Epithelial cell of umbilical artery (primary cell): ENCODE measurements around the gene TBL3. TPM values are rescaled to one million over a fixed set of nuclear protein-coding genes. Genes with fewer than 3 reads are reported as not detected.

Experiments used
- total RNA-seq: library from RNA; depleted of rRNA; stranded (reverse); fragments of >200 nt; gene quantifications from 2 replicates; pipeline ENCODE4 v1.2.3, GENCODE V29; 2014

Gene TBL3
- total RNA-seq = 56.5 and 105 TPM in 2 replicates

DNA sequence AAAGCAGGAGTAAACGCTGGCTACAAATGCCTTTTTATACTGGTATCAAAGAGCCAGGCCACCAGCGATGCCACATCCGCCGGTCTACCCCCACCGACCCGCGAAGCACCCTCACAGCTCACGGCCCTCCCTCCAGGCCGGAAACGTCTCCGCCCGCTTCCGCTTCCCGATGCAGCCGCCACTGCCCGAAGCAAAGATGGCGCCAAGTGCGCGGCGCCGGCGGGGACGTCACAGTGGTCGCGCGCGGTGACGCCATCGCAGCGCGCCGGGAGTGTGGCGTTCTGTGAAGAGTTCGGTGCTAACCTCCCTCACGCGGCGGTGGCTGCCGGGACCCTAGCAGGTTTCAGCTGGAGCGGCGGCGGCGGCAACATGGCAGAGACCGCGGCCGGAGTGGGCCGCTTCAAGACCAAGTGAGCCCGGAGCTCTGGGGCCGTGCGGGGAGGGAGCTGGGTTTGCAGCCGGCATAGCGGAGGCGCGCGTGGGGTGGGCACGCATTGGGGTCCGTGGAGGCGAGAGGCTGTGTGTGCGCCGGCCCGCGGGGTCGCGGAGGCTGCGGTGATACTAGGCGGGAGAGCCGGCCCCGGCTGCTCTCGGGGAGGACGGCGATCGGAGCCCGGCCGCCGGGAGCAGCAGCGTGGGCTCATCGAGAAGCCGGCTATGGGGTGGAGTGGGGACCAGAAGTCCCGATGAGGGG, at the start of gene TBL3:
Gene TBL3 (plus strand): TSS at position 258 of the 694 bp plus-strand sequence. CDS start 112 bp downstream, at position 370.

DNA sequence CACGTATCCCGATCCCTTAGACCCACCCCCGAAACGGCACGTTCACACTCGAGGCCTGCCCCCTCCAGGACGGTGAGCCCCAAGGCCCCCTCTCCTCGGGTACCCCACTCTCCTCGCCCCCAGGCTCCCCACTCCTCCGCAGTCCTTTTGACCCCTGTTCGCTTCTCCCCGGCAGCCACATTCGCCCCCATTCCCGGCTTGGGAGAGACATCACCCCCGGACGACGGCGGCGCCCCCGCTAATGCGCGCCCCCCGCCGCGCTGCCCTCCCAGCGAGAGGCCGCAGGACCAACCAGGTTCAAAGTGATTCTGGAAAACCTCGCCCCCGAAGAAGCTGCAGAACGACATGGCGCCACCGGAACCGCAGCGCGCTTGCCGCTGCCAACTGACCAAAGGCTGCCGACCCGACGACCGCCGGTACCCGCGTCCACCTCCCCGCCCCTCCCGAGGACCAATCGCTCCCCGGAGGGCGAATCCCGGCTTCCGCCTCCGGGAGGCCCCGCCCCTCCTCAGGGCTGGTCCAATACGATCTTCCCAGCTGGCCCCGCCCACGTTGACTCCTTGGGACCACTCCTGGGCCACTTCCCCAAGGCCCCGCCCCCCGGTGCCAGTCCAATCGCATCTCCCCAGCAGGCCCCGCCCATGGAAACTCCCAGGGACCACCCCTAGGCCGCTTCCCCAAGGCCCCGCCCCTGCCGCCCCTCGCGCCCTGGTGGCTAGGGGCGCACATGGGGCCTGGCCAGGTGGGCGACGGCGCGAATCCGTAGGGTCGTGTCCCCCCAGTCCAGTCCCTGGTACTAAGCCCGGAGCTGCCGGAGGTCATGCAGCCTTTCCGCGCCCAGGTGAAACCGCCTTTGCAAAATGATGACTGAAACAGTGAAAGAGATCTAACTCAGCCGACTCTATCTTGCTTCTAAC, 28.8 kb upstream of the TBL3 start, which contains the start of gene MSRB1:
Gene MSRB1 (minus strand): TSS at position 390 of the 917 bp plus-strand sequence. CDS start 43 bp downstream, at position 347.

DNA sequence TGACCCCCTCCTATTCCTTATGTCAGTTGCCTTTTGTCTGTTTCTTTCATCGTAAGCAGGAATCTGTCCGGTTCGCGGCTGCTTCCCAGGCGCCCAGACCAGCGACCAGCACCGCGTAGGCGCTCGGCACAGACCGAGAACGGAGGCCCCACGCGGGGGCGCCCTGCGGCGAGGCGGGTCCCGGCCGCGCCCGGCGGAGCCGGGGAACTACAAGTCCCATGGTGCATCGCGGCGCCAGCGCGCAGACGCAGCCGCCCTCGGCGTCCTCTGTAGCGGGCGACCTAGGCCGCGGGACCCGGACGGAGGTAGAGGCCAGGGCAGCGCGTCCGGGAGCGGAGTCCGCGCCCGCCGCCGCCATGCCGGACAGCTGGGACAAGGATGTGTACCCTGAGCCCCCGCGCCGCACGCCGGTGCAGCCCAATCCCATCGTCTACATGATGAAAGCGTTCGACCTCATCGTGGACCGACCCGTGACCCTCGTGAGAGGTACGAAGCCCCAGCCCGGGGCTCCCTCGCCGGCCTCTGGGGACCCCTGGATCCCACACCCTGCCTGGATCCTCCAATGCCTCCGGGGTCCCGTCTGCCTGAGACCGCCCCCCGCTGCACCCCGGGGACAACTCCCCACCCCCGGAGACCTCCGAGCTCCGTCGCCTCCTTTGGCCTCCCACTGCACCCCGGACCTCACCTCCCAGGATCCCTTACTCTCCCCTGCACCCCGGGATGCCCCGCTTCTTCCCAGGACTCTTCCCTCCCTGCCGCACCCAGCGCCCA, 12.4 kb upstream of the TBL3 start, which contains the start of gene NDUFB10:
Gene NDUFB10 (plus strand): TSS at position 270 of the 771 bp plus-strand sequence. CDS start 87 bp downstream, at position 357.

DNA sequence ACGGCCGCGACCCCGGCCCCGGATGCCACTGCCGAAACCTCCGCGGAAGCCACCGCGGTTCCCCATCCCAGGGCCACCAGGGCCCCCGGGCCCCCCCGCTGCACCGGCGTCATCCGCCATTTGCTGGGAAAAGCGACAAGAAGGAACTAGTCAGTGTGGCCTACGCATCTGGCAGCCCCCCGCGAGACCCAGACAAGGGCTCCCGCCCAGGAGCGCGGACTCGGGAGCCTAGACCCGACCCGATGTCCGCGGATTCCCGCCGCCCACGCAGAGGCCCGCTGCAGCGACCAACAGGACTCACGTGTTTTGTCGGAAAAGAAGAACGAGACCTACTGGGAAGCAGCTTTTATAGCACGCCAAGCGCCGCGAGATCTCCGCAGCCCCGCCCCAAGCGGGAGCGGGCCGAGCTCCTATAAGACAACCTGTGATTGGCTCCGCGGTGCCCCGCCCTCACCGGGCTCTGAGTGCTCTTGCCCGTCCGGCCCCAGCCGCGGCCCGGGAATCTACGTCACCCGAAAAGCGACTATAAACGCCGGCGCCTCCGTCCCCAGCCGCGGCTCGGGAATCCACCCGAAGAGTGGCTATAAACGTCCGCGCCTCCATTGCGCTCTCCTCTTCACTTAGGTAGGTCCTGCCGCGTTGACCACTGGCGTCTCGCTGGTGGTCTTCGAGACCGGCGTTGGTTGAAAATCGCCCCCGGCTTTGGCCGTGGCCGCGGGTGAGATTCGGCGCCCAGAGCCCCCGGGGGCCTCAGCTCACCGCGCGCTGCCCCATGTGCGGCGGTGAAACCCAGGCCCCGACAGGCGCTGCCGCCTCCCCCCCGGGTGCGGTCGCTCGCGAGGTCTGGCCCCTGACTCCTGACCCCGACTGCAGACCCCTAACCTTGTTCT, 7.1 kb upstream of the TBL3 start, which contains the start of gene RPS2:
Gene RPS2 (minus strand): TSS at position 321 of the 890 bp plus-strand sequence. CDS start 201 bp downstream, at position 120.

DNA sequence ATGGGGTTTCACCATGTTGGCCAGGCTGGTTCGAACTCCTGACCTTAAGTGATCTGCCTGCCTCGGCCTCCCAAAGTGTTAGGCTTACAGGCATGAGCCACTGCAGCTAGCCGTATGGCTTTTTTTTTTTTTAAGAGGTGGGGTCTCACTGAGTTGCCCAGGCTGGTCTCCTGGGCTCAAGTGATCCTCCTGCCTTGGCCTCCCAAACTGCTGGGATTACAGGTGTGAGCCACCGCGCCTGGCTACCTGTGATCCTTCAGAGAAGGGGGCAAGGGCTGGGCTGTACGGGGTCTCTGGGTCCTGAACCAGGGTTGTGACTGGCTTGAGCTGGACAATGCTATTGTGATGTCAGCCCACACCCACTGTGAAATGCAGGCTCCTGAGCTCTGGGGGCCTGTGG, 5.4 kb upstream of the TBL3 start, which contains the start of gene RNF151:
Gene RNF151 (plus strand): TSS at position 397 of the 400 bp plus-strand sequence. CDS start 26 bp downstream, outside the sequence.

DNA sequence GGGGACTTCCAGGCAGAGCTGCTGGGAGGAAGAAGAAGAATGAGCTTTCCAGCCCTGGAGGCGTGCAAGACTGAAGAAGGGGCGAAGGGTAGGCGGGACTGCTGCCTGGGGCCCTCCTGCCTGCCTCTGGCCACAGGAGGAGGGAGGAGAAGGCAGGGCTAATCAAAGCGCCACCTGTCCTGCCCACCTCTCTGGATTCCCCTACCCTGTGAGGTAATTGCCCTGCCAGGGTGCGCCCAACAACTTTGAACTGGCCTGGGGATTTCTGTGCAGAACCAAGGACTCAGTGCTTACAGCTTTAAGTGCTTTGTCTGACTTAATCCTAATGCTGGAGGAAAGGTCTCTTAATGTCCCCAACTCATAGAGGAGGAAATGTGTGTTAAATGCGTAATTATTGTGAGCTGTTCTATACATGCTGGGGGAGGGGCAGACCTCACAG, 9.6 kb downstream of the TBL3 start, which contains the start of gene NOXO1:
Gene NOXO1 (minus strand): TSS at position 72 of the 439 bp plus-strand sequence. CDS start 290 bp downstream, outside the sequence.

DNA sequence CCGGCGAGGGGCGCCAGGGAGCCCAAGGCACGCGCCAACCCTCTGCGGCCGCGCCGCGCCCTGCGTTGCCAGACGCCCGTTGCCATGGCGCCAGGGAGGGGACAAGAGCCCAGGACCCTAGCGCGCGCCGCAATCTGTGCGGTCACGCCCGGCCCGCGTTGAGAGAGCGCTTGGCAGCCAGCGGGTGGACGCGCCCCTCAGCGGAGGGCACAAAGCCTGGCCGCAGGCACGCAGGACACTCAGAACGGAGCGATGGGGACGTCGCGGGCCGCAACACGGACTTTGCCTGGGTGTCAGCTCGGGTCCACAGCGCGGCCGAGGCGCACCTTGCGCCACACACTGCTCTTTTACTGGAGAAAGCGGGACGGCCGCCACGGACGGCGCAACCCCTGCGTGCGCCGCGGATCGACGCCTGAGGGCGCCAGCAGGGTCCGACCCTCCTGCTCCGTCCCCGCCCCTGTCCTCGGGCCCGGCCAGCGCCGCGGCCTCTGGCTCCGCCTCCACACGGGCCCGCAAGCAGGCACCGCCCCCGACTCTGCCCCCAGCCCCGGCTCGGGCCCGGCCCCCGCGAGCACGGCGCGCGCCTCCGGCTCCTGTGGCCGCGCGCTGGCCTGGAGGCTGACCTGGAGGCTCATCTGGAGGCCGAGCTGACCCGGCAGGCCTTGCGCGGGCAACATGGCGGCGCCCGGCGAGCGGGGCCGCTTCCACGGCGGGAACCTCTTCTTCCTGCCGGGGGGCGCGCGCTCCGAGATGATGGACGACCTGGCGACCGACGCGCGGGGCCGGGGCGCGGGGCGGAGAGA, 11.9 kb downstream of the TBL3 start, which contains the start of gene GFER:
Gene GFER (plus strand): TSS at position 650 of the 803 bp plus-strand sequence. CDS start 26 bp downstream, at position 676.

DNA sequence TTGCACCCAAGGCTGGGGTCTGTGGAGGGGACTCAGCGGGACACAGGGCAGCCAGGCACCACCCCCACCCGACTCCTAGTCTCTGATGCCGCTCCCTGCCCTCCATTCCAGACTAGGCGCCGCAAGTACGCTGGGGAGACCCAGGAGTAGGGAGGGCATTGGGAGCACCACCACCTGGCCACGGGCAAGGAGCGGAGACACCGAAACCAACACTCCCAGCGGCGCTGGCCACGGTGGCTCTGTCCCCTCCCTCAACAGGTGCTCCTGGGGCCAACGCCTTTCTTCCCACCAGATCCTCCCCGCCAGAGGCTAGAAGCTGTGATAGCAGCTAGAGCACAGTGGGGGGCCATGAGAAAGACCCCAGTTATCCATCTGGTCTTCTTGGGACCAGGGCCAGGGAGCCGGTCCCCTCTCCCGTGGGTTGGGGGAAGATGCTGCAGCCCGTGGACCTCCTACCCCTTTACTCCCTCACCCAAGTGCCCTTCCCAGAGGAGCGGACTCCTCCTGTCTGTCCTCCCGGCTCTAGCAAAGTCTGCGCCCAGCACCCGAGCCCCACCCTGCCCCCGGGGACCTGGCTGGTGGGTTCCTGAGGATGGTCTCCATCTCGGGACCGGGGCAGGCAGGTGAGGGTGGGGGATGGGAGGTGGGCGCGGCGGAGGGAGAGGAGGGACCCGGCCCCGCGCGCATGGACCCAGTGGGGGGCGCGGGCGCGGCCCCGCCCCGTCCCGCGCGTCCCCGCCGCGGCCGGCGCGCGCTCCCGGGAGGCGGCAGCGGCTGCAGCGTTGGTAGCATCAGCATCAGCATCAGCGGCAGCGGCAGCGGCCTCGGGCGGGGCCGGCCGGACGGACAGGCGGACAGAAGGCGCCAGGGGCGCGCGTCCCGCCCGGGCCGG, 17.6 kb downstream of the TBL3 start, which contains the start of gene SYNGR3:
Gene SYNGR3 (plus strand): TSS at position 762 of the 892 bp plus-strand sequence. CDS start 133 bp downstream, outside the sequence.

DNA sequence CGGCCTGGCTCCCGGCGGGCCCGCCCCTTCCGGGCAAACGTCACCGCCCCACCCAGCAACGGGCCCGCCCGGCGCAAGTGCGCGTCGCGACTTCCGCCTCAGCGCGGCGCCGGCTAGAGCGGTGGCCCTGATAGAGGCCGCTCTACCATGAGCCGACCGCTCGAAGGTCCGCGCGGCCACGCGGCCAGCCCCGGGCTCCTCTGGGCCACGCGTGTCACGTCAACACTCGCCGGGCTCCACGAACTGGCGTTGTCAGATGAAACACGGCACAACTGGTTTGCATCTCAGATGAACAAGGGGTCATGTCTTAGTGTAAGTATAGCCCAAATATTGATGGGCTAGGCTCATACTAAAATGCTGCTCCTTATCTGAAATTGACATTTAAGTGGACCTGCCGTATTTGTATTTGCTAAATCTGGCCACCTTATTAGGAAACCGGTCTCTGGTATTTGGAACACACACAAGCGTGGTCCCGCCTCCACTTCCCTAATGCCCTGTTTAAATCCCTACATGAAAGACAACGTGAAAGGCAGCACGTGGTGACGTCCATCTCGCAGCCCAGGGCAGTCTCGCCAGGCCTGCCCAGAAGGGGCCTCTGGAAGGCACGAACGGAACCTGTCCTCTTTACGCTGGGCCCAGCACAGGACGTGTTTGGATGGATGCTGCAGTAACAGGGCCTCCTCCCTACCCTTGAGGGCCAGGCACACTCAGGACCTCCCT, 38.1 kb downstream of the TBL3 start, which contains the start of gene ZNF598:
Gene ZNF598 (minus strand): TSS at position 31 of the 720 bp plus-strand sequence.

DNA sequence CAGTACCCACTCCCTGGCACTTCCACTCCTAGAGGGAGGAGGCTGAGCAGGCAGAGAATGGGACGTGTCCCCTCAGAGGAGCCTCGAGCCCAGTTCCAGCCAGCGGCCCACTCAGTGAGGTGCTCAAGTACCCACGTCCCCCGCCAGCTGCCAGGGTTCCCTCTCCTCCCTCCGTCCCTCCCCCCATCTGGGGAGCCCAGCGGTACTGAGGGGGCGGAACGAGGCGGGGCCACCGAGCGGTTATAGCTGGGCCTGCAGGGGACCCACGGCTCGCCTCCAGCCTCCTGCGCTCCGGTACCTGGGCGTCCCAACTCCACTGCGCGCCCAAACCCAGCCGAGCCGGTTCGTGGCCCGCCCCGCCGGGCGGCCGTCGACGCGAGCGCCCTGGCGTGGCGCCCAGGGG, 47.7 kb downstream of the TBL3 start, which contains the start of gene NPW:
Gene NPW (plus strand): TSS at position 268 of the 403 bp plus-strand sequence.

DNA sequence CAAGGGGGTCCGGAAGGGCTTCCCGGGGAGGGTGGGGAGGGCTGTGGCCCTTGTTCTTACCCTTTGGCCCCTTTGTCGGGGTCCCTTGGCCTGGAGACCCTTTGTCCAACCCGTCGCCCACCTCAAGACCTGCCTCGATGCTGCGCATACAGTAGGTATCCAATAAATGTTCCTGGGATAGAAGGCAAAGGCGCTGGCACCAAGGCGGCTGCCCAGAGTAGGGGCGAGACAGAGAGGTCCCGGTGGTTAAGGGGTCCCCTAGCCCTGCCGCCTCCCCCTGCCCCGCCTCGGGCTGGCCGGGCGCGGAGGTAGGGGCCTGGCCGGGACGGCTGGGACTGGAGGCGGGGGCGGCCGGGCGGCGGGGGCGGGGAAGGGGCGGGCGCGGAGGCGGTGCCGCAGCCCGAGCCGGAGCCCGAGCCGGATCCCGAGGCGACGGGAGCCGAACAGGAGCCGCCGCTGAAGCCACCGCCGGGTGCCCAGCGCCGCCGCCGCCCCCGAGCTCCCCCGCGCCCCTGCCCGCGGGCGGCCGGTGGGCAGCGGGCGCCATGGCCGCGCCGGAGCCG, 54.7 kb downstream of the TBL3 start, which contains the start of gene NHERF2:
Gene NHERF2 (plus strand): TSS at position 442 of the 563 bp plus-strand sequence. CDS start 104 bp downstream, at position 546.

Other genes with a start within 250 kb of the TBL3 start
- 80.9 and 93.5 TPM in 2 replicates for gene NME3, start 200.5 kb upstream of the TBL3 start, total RNA-seq
- 5.5 and 8.2 TPM in 2 replicates for gene EME2, start 199.2 kb upstream of the TBL3 start, total RNA-seq
- 88.3 and 95.2 TPM in 2 replicates for gene MRPS34, start 198.9 kb upstream of the TBL3 start, total RNA-seq
- gene SPSB3, start 189.5 kb upstream of the TBL3 start, total RNA-seq = 40.6 and 43.5 TPM in 2 replicates
- 111 and 136 TPM in 2 replicates for gene NUBP2, start 189.1 kb upstream of the TBL3 start, total RNA-seq
- not detected in 2 replicates for gene IGFALS, start 178.3 kb upstream of the TBL3 start, total RNA-seq
- 78.4 and 81.5 TPM in 2 replicates for gene HAGH, start 145.2 kb upstream of the TBL3 start, total RNA-seq
- gene FAHD1, start 144.8 kb upstream of the TBL3 start, total RNA-seq = 126 and 137 TPM in 2 replicates
- gene MEIOB, start 99.9 kb upstream of the TBL3 start, total RNA-seq = under 0.01 and 0.30 TPM in 2 replicates
- not detected in 2 replicates for gene HS3ST6, start 53.6 kb upstream of the TBL3 start, total RNA-seq
- 6.5 and 8.1 TPM in 2 replicates for gene MSRB1, start 28.9 kb upstream of the TBL3 start, total RNA-seq
- not detected in 2 replicates for gene RPL3L, start 17.4 kb upstream of the TBL3 start, total RNA-seq
- 143 and 149 TPM in 2 replicates for gene NDUFB10, start 12.5 kb upstream of the TBL3 start, total RNA-seq
- 1,321 and 2,704 TPM in 2 replicates for gene RPS2, start 7.2 kb upstream of the TBL3 start, total RNA-seq
- not detected in 2 replicates for gene RNF151, start 5.2 kb upstream of the TBL3 start, total RNA-seq
- not detected in 2 replicates for gene NOXO1, start 9.4 kb downstream of the TBL3 start, total RNA-seq
- gene GFER, start 12.1 kb downstream of the TBL3 start, total RNA-seq = 18.7 and 20.1 TPM in 2 replicates
- gene SYNGR3, start 17.9 kb downstream of the TBL3 start, total RNA-seq = 4.3 and 4.9 TPM in 2 replicates
- gene ZNF598, start 37.8 kb downstream of the TBL3 start, total RNA-seq = 18.1 and 18.2 TPM in 2 replicates
- 2.0 TPM in 1 of 2 replicates, not detected in the other for gene NPW, start 47.7 kb downstream of the TBL3 start, total RNA-seq
- 21.8 and 46.0 TPM in 2 replicates for gene NHERF2, start 54.8 kb downstream of the TBL3 start, total RNA-seq
- gene NTHL1, start 75.8 kb downstream of the TBL3 start, total RNA-seq = 72.1 and 79.2 TPM in 2 replicates
- 32.8 and 36.2 TPM in 2 replicates for gene TSC2, start 75.9 kb downstream of the TBL3 start, total RNA-seq
- 40.4 and 45.8 TPM in 2 replicates for gene PKD1, start 163.8 kb downstream of the TBL3 start, total RNA-seq
- gene RAB26, start 176.6 kb downstream of the TBL3 start, total RNA-seq = 1.6 and 1.8 TPM in 2 replicates
- 79.5 and 81.9 TPM in 2 replicates for gene TRAF7, start 183.7 kb downstream of the TBL3 start, total RNA-seq
- gene CASKIN1, start 224.6 kb downstream of the TBL3 start, total RNA-seq = 0.32 TPM in 1 of 2 replicates, not detected in the other
- 14.0 and 18.5 TPM in 2 replicates for gene MLST8, start 233.4 kb downstream of the TBL3 start, total RNA-seq
- 3.3 and 8.1 TPM in 2 replicates for gene BRICD5, start 238.8 kb downstream of the TBL3 start, total RNA-seq
- 24.2 and 28.3 TPM in 2 replicates for gene PGP, start 242.8 kb downstream of the TBL3 start, total RNA-seq